Ishikawa (cell line): ENCODE data around the gene DICER1.

Source experiments
- CEBPB ChIP-seq: IDR thresholded peaks from 2 replicates; pipeline ENCODE4 v1.6.1; 2012
- CREB1 ChIP-seq: IDR thresholded peaks from 2 replicates; pipeline ENCODE4 v1.6.1; 2012; ENCODE audit warnings: low read depth
- EGR1 ChIP-seq: IDR thresholded peaks from 2 replicates; pipeline ENCODE4 v1.6.1; 2012
- EP300 ChIP-seq: IDR thresholded peaks from 2 replicates; pipeline ENCODE4 v1.6.1; 2012; ENCODE audit warnings: borderline replicate concordance
- FOXM1 ChIP-seq: IDR thresholded peaks from 2 replicates; pipeline ENCODE4 v1.6.1; 2012; ENCODE audit warnings: low read depth, borderline replicate concordance
- NFIC ChIP-seq: IDR thresholded peaks from 2 replicates; pipeline ENCODE4 v1.6.1; 2012
- RAD21 ChIP-seq: IDR thresholded peaks from 2 replicates; pipeline ENCODE4 v1.6.1; 2012; ENCODE audit warnings: low read depth
- TAF1 ChIP-seq: IDR thresholded peaks from 2 replicates; pipeline ENCODE4 v1.6.1; 2012; ENCODE audit warnings: low read depth, mild to moderate bottlenecking
- TCF12 ChIP-seq: IDR thresholded peaks from 2 replicates; pipeline ENCODE4 v1.6.1; 2012; ENCODE audit warnings: low read depth
- TEAD4 ChIP-seq: IDR thresholded peaks from 2 replicates; pipeline ENCODE4 v1.6.1; 2012
- USF1 ChIP-seq: IDR thresholded peaks from 2 replicates; pipeline ENCODE4 v1.6.1; 2012
- YY1 ChIP-seq: IDR thresholded peaks from 2 replicates; pipeline ENCODE4 v1.6.1; 2012; ENCODE audit warnings: low read depth
- ZBTB7A ChIP-seq: IDR thresholded peaks from 2 replicates; pipeline ENCODE4 v1.6.1; 2012; ENCODE audit warnings: low read depth
- TF ChIP-seq, protein P1 (sequence below): IDR thresholded peaks from 2 replicates; pipeline ENCODE4 v1.6.1; 2012
- TF ChIP-seq, protein P2 (sequence below): IDR thresholded peaks from 2 replicates; pipeline ENCODE4 v1.6.1; 2012; ENCODE audit warnings: low read depth, mild to moderate bottlenecking

DICER1 gene

DNA sequence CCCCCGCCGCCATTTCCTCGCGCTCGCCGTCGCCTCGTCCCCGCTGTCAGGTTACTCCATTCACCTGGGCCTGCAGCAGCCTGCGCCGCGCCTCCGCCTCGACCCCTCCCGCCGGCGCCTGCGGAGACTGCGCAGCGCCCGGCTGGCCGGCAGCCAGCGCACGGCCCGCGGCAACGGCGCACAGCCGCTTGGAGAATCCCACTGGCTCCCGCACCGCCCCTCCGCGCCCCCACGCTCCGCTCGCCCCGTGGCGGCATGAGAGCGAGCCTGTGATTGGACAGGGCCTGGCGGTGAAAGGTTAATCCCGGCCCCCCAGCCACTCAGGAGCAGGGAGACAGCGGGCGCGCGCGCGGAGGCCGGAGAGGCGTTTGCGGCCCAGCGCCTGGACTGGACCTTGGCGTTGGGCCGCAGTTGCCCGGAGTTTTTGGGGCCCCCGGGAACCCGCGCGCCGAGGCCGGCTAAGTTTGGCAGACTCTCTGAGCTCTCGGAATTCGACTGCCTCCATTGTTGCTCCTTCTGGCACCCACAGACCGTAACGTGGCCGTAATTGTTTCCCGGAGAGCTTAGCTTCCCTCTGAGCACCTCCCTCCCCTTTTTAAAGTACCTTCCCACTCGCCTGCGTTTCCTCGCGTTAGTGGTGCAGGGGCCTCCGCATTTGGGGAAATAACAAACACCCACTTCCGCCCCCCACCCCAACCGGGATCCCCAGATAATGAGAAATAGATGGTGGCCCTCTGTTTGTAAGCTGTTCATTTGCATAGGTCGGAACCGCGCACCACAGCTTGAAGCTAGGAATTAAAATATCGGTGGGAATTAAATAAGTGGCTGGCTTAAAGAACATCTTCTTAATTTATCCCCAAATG, at the start of gene DICER1:
TSS of gene DICER1 (minus strand) at position 203 of the 863 bp plus-strand sequence. CDS start 24,071 bp downstream, outside the sequence.
- TF ChIP-seq, protein P1, sequence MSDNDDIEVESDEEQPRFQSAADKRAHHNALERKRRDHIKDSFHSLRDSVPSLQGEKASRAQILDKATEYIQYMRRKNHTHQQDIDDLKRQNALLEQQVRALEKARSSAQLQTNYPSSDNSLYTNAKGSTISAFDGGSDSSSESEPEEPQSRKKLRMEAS = peak; percentile 84
- no peak for TF ChIP-seq USF1
- peak; percentile 78 for TF ChIP-seq EGR1
- peak; percentile 84; the same call in 1 of the 2 replicates for TF ChIP-seq NFIC
- TF ChIP-seq RAD21 = no peak
- TF ChIP-seq, protein P2, sequence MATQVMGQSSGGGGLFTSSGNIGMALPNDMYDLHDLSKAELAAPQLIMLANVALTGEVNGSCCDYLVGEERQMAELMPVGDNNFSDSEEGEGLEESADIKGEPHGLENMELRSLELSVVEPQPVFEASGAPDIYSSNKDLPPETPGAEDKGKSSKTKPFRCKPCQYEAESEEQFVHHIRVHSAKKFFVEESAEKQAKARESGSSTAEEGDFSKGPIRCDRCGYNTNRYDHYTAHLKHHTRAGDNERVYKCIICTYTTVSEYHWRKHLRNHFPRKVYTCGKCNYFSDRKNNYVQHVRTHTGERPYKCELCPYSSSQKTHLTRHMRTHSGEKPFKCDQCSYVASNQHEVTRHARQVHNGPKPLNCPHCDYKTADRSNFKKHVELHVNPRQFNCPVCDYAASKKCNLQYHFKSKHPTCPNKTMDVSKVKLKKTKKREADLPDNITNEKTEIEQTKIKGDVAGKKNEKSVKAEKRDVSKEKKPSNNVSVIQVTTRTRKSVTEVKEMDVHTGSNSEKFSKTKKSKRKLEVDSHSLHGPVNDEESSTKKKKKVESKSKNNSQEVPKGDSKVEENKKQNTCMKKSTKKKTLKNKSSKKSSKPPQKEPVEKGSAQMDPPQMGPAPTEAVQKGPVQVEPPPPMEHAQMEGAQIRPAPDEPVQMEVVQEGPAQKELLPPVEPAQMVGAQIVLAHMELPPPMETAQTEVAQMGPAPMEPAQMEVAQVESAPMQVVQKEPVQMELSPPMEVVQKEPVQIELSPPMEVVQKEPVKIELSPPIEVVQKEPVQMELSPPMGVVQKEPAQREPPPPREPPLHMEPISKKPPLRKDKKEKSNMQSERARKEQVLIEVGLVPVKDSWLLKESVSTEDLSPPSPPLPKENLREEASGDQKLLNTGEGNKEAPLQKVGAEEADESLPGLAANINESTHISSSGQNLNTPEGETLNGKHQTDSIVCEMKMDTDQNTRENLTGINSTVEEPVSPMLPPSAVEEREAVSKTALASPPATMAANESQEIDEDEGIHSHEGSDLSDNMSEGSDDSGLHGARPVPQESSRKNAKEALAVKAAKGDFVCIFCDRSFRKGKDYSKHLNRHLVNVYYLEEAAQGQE = 0 out of 2 replicates have a peak, but pooled peaks have one; percentile 4
- peak; percentile 76 for TF ChIP-seq TAF1
- no peak for TF ChIP-seq TEAD4
- no peak for TF ChIP-seq EP300
- no peak for TF ChIP-seq CEBPB
- peak; percentile 78 for TF ChIP-seq ZBTB7A
- TF ChIP-seq TCF12 = 0 out of 2 replicates have a peak, but pooled peaks have one; percentile 6
- 0 out of 2 replicates have a peak, but pooled peaks have one; percentile 16 for TF ChIP-seq CREB1
- TF ChIP-seq YY1 = peak; percentile 81
- TF ChIP-seq FOXM1 = no peak

- TF ChIP-seq EP300 = no peak
- TF ChIP-seq USF1 = no peak
- no peak for TF ChIP-seq RAD21
- no peak for TF ChIP-seq CREB1
- TF ChIP-seq, protein P2 = no peak
- no peak for TF ChIP-seq EGR1
- TF ChIP-seq TEAD4 = no peak
- no peak for TF ChIP-seq YY1
Observed at GRCh38 chr14:95206534-95206933, 49.2 kb upstream of the DICER1 start.

DNA sequence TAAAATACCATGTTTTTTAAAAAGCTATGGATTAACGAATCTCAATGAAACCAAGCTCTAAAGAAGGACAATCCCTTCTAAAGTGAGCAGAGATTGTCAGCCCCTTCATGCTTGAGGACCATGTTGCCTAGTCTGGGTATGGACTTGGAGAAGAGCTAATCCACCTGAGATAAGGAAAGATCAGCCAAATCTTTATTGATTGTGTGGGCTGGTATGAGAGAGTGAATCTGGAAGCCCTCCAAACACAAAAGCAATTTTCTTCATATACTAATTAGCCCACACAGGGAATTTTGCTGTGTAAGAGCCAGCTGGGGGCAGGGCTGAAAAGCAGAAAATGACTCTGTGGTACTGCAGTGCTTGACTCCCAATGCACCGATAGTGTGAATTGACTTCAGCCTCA, 47.4 kb upstream of the DICER1 start:
- no peak for TF ChIP-seq TAF1
- TF ChIP-seq RAD21 = no peak
- TF ChIP-seq EGR1 = no peak
- TF ChIP-seq TEAD4 = no peak
- no peak for TF ChIP-seq CREB1

GRCh38 chr14:95200404-95200803, 43.1 kb upstream of the DICER1 start:
- TF ChIP-seq NFIC (no peak), ZBTB7A (no peak), TCF12 (no peak), CREB1 (no peak), TAF1 (no peak), USF1 (no peak), EGR1 (no peak), RAD21 (no peak), YY1 (no peak), EP300 (no peak), CEBPB (no peak), FOXM1 (no peak), TEAD4 (no peak)
- TF ChIP-seq, protein P2 = no peak
- TF ChIP-seq, protein P1 = no peak
